Endothelial cell (in vitro differentiated cells): ENCODE results near the gene ADAMTS15. TPM values are rescaled to one million over a fixed set of nuclear protein-coding genes. Genes with fewer than 3 reads are reported as not detected.

ENCODE experiments used
- DNase-seq: peaks from one replicate; pipeline ENCODE4 v3.0.0; 2021; ENCODE audit warnings: low spot score
- H3K27ac Mint-ChIP-seq: one replicate; pipeline ENCODE4 v1.8.0; 2021; ENCODE audit warnings: mixed read lengths, inconsistent platforms; ENCODE audit not compliant: unreplicated experiment
- H3K27me3 Mint-ChIP-seq: one replicate; pipeline ENCODE4 v1.8.0; 2021; ENCODE audit warnings: mild to moderate bottlenecking, moderate library complexity, mixed read lengths, inconsistent platforms; ENCODE audit not compliant: unreplicated experiment
- H3K36me3 Mint-ChIP-seq: one replicate; pipeline ENCODE4 v1.8.0; 2021; ENCODE audit warnings: mild to moderate bottlenecking, low read depth, mixed read lengths, inconsistent platforms; ENCODE audit not compliant: unreplicated experiment
- H3K4me1 Mint-ChIP-seq: one replicate; pipeline ENCODE4 v1.8.0; 2021; ENCODE audit warnings: mild to moderate bottlenecking, mixed read lengths, inconsistent platforms; ENCODE audit not compliant: unreplicated experiment
- H3K4me3 Mint-ChIP-seq: one replicate; pipeline ENCODE4 v1.8.0; 2021; ENCODE audit warnings: mild to moderate bottlenecking, mixed read lengths, inconsistent platforms; ENCODE audit not compliant: unreplicated experiment
- H3K9me3 Mint-ChIP-seq: one replicate; pipeline ENCODE4 v1.8.0; 2021; ENCODE audit warnings: mixed read lengths, inconsistent platforms; ENCODE audit not compliant: unreplicated experiment
- long read RNA-seq: library from polyadenylated mRNA; unstranded; transcript quantifications from one replicate; pipeline ENCODE4 v2.0.0, GENCODE V29; 2020; ENCODE audit not compliant: unreplicated experiment
- total RNA-seq: library from RNA; stranded (reverse); fragmentation: NEBNext Ultra II Directional; extraction: Animal tissue kit (Norgen Biotek cat#: 25700); gene quantifications from one replicate; pipeline ENCODE4 v1.2.1, GENCODE V29; 2021; ENCODE audit not compliant: unreplicated experiment
- TF ChIP-seq, protein P1 (sequence below): fragments of 200-600 bp; sonication (generic); IDR thresholded peaks from one replicate; pipeline ENCODE4 v1.5.0; 2021; ENCODE audit warnings: antibody characterized with exemption; ENCODE audit not compliant: unreplicated experiment

The ADAMTS15 gene
- total RNA-seq, result 4.9 TPM
- long read RNA-seq, partial matches to known transcripts, result 0 of 1 reads
- long read RNA-seq, other reads (novel, unspliced or antisense), result 1 of 1 reads

- Mint-ChIP-seq H3K27ac (no peak within 1 kb of the TSS), H3K36me3 (no peaks in the 10 kb centered on the region), H3K9me3 (no peaks in the 10 kb centered on the region), H3K4me3 (peak within 1 kb of the TSS; percentile 90), H3K27me3 (peaks cover 12% of the 10 kb centered on the region), H3K4me1 (peaks cover 14% of the 10 kb centered on the region)
- peak; percentile 75 for DNase-seq
- TF ChIP-seq, protein P1, sequence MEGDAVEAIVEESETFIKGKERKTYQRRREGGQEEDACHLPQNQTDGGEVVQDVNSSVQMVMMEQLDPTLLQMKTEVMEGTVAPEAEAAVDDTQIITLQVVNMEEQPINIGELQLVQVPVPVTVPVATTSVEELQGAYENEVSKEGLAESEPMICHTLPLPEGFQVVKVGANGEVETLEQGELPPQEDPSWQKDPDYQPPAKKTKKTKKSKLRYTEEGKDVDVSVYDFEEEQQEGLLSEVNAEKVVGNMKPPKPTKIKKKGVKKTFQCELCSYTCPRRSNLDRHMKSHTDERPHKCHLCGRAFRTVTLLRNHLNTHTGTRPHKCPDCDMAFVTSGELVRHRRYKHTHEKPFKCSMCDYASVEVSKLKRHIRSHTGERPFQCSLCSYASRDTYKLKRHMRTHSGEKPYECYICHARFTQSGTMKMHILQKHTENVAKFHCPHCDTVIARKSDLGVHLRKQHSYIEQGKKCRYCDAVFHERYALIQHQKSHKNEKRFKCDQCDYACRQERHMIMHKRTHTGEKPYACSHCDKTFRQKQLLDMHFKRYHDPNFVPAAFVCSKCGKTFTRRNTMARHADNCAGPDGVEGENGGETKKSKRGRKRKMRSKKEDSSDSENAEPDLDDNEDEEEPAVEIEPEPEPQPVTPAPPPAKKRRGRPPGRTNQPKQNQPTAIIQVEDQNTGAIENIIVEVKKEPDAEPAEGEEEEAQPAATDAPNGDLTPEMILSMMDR, result no peak
Observed at GRCh38 chr11:130448416-130449309, at the start of gene ADAMTS15. Gene ADAMTS15 (plus strand): TSS chr11:130448645. CDS start chr11:130448974, 329 bp downstream.

DNA sequence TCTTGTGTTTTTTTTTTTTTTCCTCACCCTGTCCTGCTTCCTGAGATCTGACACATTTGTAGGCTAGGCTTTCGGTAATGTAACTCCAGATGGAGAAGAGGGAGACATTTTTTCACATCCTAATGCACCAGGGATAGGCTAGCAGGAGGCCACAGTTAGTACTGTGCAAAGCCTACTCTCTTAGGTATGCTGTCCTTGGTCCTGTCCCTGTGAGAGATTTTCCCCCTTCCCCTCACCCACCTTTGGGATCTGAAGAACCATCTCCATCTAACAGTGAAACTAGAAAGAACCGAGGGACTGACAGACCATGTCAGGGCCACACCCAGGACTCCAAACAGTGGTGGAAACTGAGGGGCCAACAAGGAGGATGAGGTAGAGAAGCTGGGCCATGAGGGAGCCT lies 49.2 kb upstream of the ADAMTS15 start:
- H3K4me3 Mint-ChIP-seq, result no peak overlapping the region
- H3K9me3 Mint-ChIP-seq, result no peaks in the 10 kb centered on the region
- peaks cover 9% of the 10 kb centered on the region for H3K27me3 Mint-ChIP-seq
- TF ChIP-seq, protein P1, result no peak
- H3K4me1 Mint-ChIP-seq, result peaks cover 38% of the 10 kb centered on the region
- DNase-seq, result no peak
- no peaks in the 10 kb centered on the region for H3K36me3 Mint-ChIP-seq
- H3K27ac Mint-ChIP-seq, result no peak overlapping the region

DNA sequence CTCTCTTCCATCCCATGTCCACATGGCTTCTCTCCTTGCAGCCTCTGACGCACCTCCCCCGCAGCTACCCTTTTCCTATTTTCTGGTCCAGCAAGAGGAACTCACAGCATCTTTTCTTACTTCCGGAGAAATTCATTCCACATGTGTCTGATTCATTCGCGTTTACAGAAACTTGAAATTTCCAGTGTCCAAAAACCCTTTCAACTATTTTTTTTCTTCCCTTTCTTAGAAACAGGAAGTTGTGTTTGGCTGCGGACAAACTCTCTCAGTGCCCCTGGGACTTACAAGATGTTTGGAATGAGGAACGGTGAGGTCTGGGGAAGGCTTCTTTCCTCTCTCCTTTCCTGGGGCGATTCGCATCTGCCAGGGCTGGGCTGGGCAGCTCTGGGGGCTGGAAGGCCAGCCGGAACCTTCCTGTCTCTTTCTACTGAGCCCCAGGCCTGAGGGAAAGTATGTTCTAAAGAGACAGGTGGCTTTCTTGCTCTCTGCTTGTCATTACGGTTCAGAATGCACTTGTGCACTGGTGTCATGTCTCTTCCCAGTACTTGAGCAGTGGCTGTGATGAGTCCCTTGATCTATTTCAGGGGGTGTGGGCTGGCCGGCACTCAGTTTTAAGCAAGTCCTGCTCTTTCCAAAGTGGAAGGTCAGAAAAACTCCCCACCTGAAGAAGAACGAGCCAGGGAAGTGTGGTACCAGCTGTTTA lies 47.5 kb upstream of the ADAMTS15 start:
- H3K27me3 Mint-ChIP-seq, result peaks cover 7% of the 10 kb centered on the region
- H3K36me3 Mint-ChIP-seq, result no peaks in the 10 kb centered on the region
- H3K27ac Mint-ChIP-seq, result peak overlapping the region; percentile 58

DNA sequence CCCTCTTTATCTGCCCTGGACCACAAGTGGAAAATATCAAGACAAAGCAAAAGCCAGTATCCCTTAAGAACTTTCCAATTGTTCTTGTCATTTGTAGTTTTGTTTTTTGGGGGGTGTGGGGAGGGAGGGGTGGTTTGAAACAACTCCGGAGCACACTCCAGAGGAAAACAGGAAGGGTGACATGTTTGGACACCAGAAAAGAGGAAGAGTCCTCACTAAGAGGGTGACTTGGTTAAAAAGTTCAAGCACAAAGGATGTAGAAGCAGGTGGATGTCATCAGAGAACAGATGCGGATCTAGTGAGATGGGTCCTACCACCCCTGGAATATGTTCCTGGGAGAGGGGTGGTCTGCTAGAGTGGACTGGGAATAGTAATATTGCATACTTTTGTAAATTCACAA lies 45.9 kb upstream of the ADAMTS15 start:
- no peak overlapping the region for H3K27ac Mint-ChIP-seq
- H3K27me3 Mint-ChIP-seq, result peaks cover 7% of the 10 kb centered on the region
- DNase-seq, result no peak
- H3K36me3 Mint-ChIP-seq, result no peaks in the 10 kb centered on the region
- TF ChIP-seq, protein P1, result no peak
- peaks cover 38% of the 10 kb centered on the region for H3K4me1 Mint-ChIP-seq
- no peak overlapping the region for H3K4me3 Mint-ChIP-seq
- H3K9me3 Mint-ChIP-seq, result no peaks in the 10 kb centered on the region

More for the DNA sequence above, 47.5 kb upstream of the ADAMTS15 start:
- H3K4me3 Mint-ChIP-seq, result no peak overlapping the region
- peaks cover 38% of the 10 kb centered on the region for H3K4me1 Mint-ChIP-seq
- DNase-seq, result no peak
- TF ChIP-seq, protein P1, result no peak
- H3K9me3 Mint-ChIP-seq, result no peaks in the 10 kb centered on the region
